Suprapubic skin (tissue), 3 donors: ENCODE results near the gene CRB1.

Experiments used
- CTCF ChIP-seq, 2 donors: fragments of 200-600 bp in 1 of 2; fragments of 450-650 bp in 1 of 2; sonication (generic) in 1 of 2; IDR thresholded peaks; one replicate each; pipeline ENCODE4 v1.5.1; 2016 to 2019; ENCODE audit warnings: antibody characterized with exemption in 2 of 2, mild to moderate bottlenecking in 1 of 2, moderate library complexity in 1 of 2
- POLR2A ChIP-seq, 2 donors: fragments of 450-650 bp; IDR thresholded peaks; one replicate each; pipeline ENCODE4 v1.6.1; 2017; ENCODE audit warnings: antibody characterized with exemption in 2 of 2, mild to moderate bottlenecking in 2 of 2, moderate library complexity in 2 of 2

GRCh38 chr1:197388801-197389200 is 120.7 kb downstream of the CRB1 start:
- no peak for TF ChIP-seq POLR2A (IDR thresholded peaks at IDR 0.05)
- TF ChIP-seq CTCF (IDR thresholded peaks at IDR 0.05) = no peak
